A549 (cell line): ENCODE measurements around the gene DLG1.

ENCODE experiments used
- BHLHE40 ChIP-seq: IDR thresholded peaks from 2 replicates; pipeline ENCODE4 v1.6.1; 2012; ENCODE audit warnings: low read depth, low read length, inconsistent platforms
- CEBPB ChIP-seq, 2 experiments: fragments of >200 bp in 1 of 2; sonication (Bioruptor Twin) in 1 of 2; formaldehyde crosslinking in 1 of 2; IDR thresholded peaks; 2 replicates each; pipeline ENCODE4 v1.6.1; 2012 to 2016
- CHD2 ChIP-seq: fragments of 150-350 bp; IDR thresholded peaks from 2 replicates; pipeline ENCODE4 v1.6.1; 2014; ENCODE audit warnings: low read length; ENCODE audit not compliant: partially characterized antibody
- CTCF ChIP-seq: fragments of >200 bp; sonication (Bioruptor Twin); formaldehyde crosslinking; IDR thresholded peaks from 3 replicates; pipeline ENCODE4 v1.5.1; 2016
- EHMT2 ChIP-seq: fragments of 200-600 bp; sonication (generic); IDR thresholded peaks from 2 replicates; pipeline ENCODE4 v1.6.1; 2016; ENCODE audit warnings: antibody characterized with exemption, low read depth, mild to moderate bottlenecking, moderate library complexity
- KDM1A ChIP-seq: fragments of 200-600 bp; sonication (generic); IDR thresholded peaks from 2 replicates; pipeline ENCODE4 v1.6.1; 2016; ENCODE audit warnings: low read depth, mild to moderate bottlenecking
- MAX ChIP-seq: IDR thresholded peaks from 2 replicates; pipeline ENCODE4 v1.6.1; 2012
- POLR2A ChIP-seq: IDR thresholded peaks from 2 replicates; pipeline ENCODE4 v1.6.1; 2012; ENCODE audit warnings: mild to moderate bottlenecking, low read length
- RAD21 ChIP-seq, 2 experiments: fragments of >200 bp in 1 of 2; sonication (Bioruptor Twin) in 1 of 2; formaldehyde crosslinking in 1 of 2; IDR thresholded peaks in 1 of 2; conservative IDR thresholded peaks in 1 of 2; 2 replicates in 1 of 2; 3 replicates in 1 of 2; pipeline ENCODE4 v1.6.1; 2012 to 2018; ENCODE audit warnings: inconsistent platforms in 1 of 2
- REST ChIP-seq: fragments of 200-600 bp; sonication (generic); IDR thresholded peaks from 2 replicates; pipeline ENCODE4 v1.6.1; 2016; ENCODE audit warnings: antibody characterized with exemption, mild to moderate bottlenecking, moderate library complexity
- RNF2 ChIP-seq: fragments of 200-600 bp; sonication (generic); IDR thresholded peaks from 2 replicates; pipeline ENCODE4 v1.6.1; 2016; ENCODE audit warnings: low read depth, mild to moderate bottlenecking, antibody characterized with exemption, moderate library complexity, borderline replicate concordance
- USF2 ChIP-seq: fragments of 450-650 bp; IDR thresholded peaks from 2 replicates; pipeline ENCODE4 v1.6.1; 2014; ENCODE audit warnings: antibody characterized with exemption
- ZFP36 ChIP-seq: fragments of 450-650 bp; IDR thresholded peaks from 2 replicates; pipeline ENCODE4 v1.6.1; 2014; ENCODE audit warnings: borderline replicate concordance; ENCODE audit not compliant: partially characterized antibody

- TF ChIP-seq CTCF = no peak
- no peak for TF ChIP-seq MAX
- TF ChIP-seq REST = no peak
- no peak for TF ChIP-seq ZFP36
- no peak for TF ChIP-seq BHLHE40
- TF ChIP-seq RAD21 (conservative IDR thresholded peaks at IDR 0.05 in 1 of 2, IDR thresholded peaks at IDR 0.05 in 1 of 2) = no peak
- TF ChIP-seq CHD2 = no peak
- no peak for TF ChIP-seq RNF2
- no peak for TF ChIP-seq POLR2A
- no peak for TF ChIP-seq KDM1A
- TF ChIP-seq CEBPB (IDR thresholded peaks at IDR 0.05) = no peak
- TF ChIP-seq USF2 = no peak
- no peak for TF ChIP-seq EHMT2
Measured at GRCh38 chr3:197062446-197062845, 236.0 kb downstream of the DLG1 start.
